GM20431 (cell line): ENCODE data around the gene TMEM87B.
"Not testable (repeated sequence)": the region's sequence is repeated elsewhere in the genome, so short reads cannot be mapped to it uniquely, and the experiment has no call there.

Experiments
- in situ Hi-C: fragments of 300-500 bp; cut with MseI, MboI; formaldehyde crosslinking; loops from one replicate; pipeline ENCODE4 v1.15.0; 2020; ENCODE audit warnings: low sequenced_read_pairs; ENCODE audit not compliant: unreplicated experiment

TMEM87B gene

GRCh38 chr2:112109278-112109677 lies 54.2 kb downstream of the TMEM87B start:
- in situ Hi-C loops = no loop called here

- in situ Hi-C loops = no loop called here
Measured at GRCh38 chr2:112110966-112111365, 55.9 kb downstream of the TMEM87B start.

GRCh38 chr2:112113354-112113753 lies 58.3 kb downstream of the TMEM87B start:
- in situ Hi-C loops = not testable (repeated sequence)

- in situ Hi-C loops = no loop called here
Measured at GRCh38 chr2:112118148-112118547, 63.1 kb downstream of the TMEM87B start.

GRCh38 chr2:112121682-112122254 lies 66.7 kb downstream of the TMEM87B start:
- in situ Hi-C loops = no loop called here

GRCh38 chr2:112129060-112129459 lies 74.0 kb downstream of the TMEM87B start:
- in situ Hi-C loops = no loop called here

GRCh38 chr2:112133344-112133743 lies 78.3 kb downstream of the TMEM87B start:
- in situ Hi-C loops = no loop called here

- in situ Hi-C loops = no loop called here
Measured at GRCh38 chr2:112134120-112134519, 79.1 kb downstream of the TMEM87B start.

- in situ Hi-C loops = no loop called here
Measured at GRCh38 chr2:112136096-112136495, 81.0 kb downstream of the TMEM87B start.

GRCh38 chr2:112137516-112138158 lies 82.6 kb downstream of the TMEM87B start:
- in situ Hi-C loops = no loop called here

GRCh38 chr2:112138159-112139032 lies 83.3 kb downstream of the TMEM87B start, which contains the start of gene FBLN7:
TSS of gene FBLN7 (plus strand) at chr2:112138385. CDS start at chr2:112138656, 271 bp downstream.
- in situ Hi-C loops = no loop called here

GRCh38 chr2:112139033-112139614 lies 84.1 kb downstream of the TMEM87B start:
- in situ Hi-C loops = not testable (repeated sequence)

- in situ Hi-C loops = not testable (repeated sequence)
Measured at GRCh38 chr2:112139661-112140204, 84.7 kb downstream of the TMEM87B start.

- in situ Hi-C loops = no loop called here
Measured at GRCh38 chr2:112140205-112140802, 85.2 kb downstream of the TMEM87B start.

- in situ Hi-C loops = no loop called here
Measured at GRCh38 chr2:112140899-112141625, 86.0 kb downstream of the TMEM87B start.

- in situ Hi-C loops = no loop called here
Measured at GRCh38 chr2:112141626-112142007, 86.5 kb downstream of the TMEM87B start.

GRCh38 chr2:112142525-112143078 lies 87.5 kb downstream of the TMEM87B start:
- in situ Hi-C loops = no loop called here

- in situ Hi-C loops = no loop called here
Measured at GRCh38 chr2:112143150-112143549, 88.1 kb downstream of the TMEM87B start.

GRCh38 chr2:112144966-112145365 lies 89.9 kb downstream of the TMEM87B start:
- in situ Hi-C loops = no loop called here
